ENCODE data around the gene IL6ST. TPM values are rescaled to one million over a fixed set of nuclear protein-coding genes. Genes with fewer than 3 reads are reported as not detected.
"Not testable (repeated sequence)": the region's sequence is repeated elsewhere in the genome, so short reads cannot be mapped to it uniquely, and the experiment has no call there.

Gene IL6ST
- 100 to 1,000 TPM; 186 to 228 TPM for total RNA-seq

DNA sequence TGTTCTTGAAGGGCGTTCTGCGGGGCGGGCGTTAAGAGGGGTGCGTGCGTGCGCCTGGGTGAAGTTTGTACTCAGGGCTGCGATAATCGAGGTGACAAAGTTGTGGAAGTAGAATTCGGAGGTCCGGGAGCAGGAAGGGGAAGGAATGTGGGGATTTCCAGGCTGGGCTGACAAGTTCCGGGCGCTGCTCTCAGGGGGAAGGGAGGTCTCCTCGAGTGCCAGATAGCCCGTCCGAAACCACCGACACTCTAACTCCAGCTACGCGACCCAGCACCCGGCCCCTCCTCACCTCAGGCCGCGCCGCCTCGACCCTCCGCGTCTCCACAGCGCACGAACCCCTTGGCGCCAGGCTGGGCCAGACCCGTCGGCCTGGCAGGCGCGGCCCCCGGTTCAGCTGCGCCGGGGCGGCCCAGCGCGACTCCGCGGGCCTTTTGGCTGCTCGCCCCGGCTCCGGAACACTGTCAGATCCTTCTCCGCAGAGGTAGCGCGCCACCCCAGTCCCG, at the start of gene IL6ST:
Gene IL6ST, minus strand, starts transcription at position 469 of the 503 bp plus-strand sequence. CDS start 18,685 bp downstream, outside the sequence.
- peak; percentile 51 for DNase-seq (ENCODE audit: low spot score)
- intact Hi-C loops (cut with DNase I): loop anchor here (10.0 kb wide), 1 partner anchor 1180 kb away; the partner anchor contains the start of gene GPBP1
- Histone ChIP-seq H3K27ac (peak within 1 kb of the TSS; percentile 98 to 99), H3K27me3 (replicated peaks; ENCODE audit: insufficient read depth) (no peaks in the 10 kb centered on the region), H3K9me3 (no peaks in the 10 kb centered on the region), H3K36me3 (no peaks in the 10 kb centered on the region), H3K4me3 (peak within 1 kb of the TSS; percentile 64 to 94), H3K4me1 (replicated peaks) (peaks cover 6% of the 10 kb centered on the region)
- TF ChIP-seq POLR2AphosphoS5 (IDR thresholded peaks at IDR 0.05) (no peak), POLR2A (IDR thresholded peaks at IDR 0.05) (no peak)
- TF ChIP-seq, protein P1, sequence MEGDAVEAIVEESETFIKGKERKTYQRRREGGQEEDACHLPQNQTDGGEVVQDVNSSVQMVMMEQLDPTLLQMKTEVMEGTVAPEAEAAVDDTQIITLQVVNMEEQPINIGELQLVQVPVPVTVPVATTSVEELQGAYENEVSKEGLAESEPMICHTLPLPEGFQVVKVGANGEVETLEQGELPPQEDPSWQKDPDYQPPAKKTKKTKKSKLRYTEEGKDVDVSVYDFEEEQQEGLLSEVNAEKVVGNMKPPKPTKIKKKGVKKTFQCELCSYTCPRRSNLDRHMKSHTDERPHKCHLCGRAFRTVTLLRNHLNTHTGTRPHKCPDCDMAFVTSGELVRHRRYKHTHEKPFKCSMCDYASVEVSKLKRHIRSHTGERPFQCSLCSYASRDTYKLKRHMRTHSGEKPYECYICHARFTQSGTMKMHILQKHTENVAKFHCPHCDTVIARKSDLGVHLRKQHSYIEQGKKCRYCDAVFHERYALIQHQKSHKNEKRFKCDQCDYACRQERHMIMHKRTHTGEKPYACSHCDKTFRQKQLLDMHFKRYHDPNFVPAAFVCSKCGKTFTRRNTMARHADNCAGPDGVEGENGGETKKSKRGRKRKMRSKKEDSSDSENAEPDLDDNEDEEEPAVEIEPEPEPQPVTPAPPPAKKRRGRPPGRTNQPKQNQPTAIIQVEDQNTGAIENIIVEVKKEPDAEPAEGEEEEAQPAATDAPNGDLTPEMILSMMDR (IDR thresholded peaks at IDR 0.05): no peak
- WGBS: 1% methylated on average over 48 of the region's 48 CpGs

DNA sequence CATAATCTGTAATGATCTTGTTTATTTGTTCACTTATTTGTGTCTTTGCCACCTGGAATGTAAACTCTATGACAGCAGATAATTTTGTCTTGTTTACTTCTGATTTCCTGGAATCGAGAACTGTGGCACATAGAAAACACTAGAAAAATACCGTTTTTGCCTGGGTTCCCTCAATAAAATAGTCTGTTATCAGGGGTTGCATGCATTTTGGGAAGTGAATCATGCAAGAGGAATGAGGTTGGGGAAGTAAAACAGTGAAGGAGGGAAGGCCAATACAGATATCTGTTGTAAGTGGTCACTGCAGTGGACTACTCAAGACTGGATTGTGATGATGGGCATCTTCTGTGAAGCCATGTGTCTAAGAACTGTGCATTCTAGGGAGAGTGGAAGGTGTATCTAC, 45.2 kb upstream of the IL6ST start:
- WGBS: 62% methylated on average over 2 of the region's 2 CpGs

DNA sequence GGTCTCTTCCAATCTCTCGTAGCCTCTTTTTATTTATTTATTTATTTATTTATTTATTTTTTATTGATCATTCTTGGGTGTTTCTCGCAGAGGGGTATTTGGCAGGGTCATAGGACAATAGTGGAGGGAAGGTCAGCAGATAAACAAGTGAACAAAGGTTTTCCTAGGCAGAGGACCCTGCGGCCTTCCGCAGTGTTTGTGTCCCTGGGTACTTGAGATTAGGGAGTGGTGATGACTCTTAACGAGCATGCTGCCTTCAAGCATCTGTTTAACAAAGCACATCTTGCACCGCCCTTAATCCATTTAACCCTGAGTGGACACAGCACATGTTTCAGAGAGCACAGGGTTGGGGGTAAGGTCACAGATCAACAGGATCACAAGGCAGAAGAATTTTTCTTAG, 43.4 kb upstream of the IL6ST start:
- DNase-seq (ENCODE audit: low spot score): not testable (repeated sequence)
- 80% methylated on average over 5 of the region's 6 CpGs for WGBS

More for the DNA sequence above, 45.2 kb upstream of the IL6ST start:
- Histone ChIP-seq H3K27ac (no peak overlapping the region), H3K27me3 (replicated peaks; ENCODE audit: insufficient read depth) (no peaks in the 10 kb centered on the region), H3K4me1 (replicated peaks) (no peaks in the 10 kb centered on the region), H3K4me3 (no peak overlapping the region), H3K36me3 (no peaks in the 10 kb centered on the region), H3K9me3 (no peaks in the 10 kb centered on the region)
- DNase-seq (ENCODE audit: low spot score): no peak
- TF ChIP-seq, protein P1 (IDR thresholded peaks at IDR 0.05): no peak
- TF ChIP-seq POLR2A (IDR thresholded peaks at IDR 0.05) (no peak), POLR2AphosphoS5 (IDR thresholded peaks at IDR 0.05) (no peak)
- intact Hi-C loops (cut with DNase I): no loop called here

DNA sequence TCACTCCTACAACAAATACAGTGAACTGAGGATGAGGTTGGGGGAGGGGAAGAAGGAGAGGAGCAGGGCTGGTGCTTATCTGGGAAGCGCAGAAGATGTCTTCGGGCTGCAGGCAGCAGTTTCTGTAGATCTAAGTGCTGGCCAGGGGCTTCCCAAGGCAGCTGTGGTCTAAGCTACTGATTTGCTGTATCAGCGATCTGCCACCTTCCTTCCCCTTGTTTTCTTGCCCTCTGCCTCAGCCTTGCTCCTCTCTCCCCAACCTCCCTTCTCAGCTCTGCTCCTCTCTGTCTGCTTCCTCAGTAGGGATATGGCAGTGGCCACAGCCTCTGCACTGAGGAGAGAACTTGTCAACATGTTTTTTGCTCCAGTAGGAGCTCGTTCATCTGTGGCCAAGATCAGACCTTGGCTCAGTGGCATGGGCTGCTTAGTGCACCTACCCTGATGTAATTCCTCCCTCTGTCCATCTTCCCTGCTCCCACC, 42.8 kb upstream of the IL6ST start:
- Histone ChIP-seq H3K4me1 (replicated peaks) (no peaks in the 10 kb centered on the region), H3K36me3 (no peaks in the 10 kb centered on the region), H3K27me3 (replicated peaks; ENCODE audit: insufficient read depth) (no peaks in the 10 kb centered on the region), H3K4me3 (no peak overlapping the region), H3K27ac (no peak overlapping the region), H3K9me3 (no peaks in the 10 kb centered on the region)
- WGBS: 53% methylated on average over 4 of the region's 4 CpGs
- DNase-seq (ENCODE audit: low spot score): no peak
- TF ChIP-seq, protein P1 (IDR thresholded peaks at IDR 0.05): no peak
- TF ChIP-seq POLR2AphosphoS5 (IDR thresholded peaks at IDR 0.05) (no peak), POLR2A (IDR thresholded peaks at IDR 0.05) (no peak)
- intact Hi-C loops (cut with DNase I): no loop called here

More for the DNA sequence above, 43.4 kb upstream of the IL6ST start:
- H3K36me3 ChIP-seq; intact Hi-C loops (cut with DNase I); H3K9me3 ChIP-seq; H3K27me3 ChIP-seq (replicated peaks; ENCODE audit: insufficient read depth); H3K4me1 ChIP-seq (replicated peaks); H3K4me3 ChIP-seq; H3K27ac ChIP-seq: not testable (repeated sequence)

DNA sequence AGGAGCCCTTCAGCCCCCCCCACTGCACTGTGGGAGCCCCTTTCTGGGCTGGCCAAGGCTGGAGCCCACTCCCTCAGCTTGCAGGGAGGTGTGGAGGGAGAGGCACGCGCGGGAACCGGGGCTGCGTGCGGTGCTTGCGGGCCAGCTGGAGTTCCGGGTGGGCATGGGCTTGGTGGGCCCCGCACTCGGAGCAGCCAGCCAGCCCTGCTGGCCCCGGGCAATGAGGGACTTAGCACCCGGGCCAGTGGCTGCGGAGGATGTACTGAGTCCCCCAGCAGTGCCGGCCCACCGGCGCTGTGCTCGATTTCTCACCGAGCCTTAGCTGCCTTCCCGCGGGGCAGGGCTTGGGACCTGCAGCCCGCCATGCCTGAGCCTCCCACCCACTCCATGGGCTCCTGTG, 40.6 kb upstream of the IL6ST start:
- H3K4me1 ChIP-seq (replicated peaks); H3K36me3 ChIP-seq; H3K27ac ChIP-seq; H3K4me3 ChIP-seq; H3K27me3 ChIP-seq (replicated peaks; ENCODE audit: insufficient read depth); intact Hi-C loops (cut with DNase I); H3K9me3 ChIP-seq; DNase-seq (ENCODE audit: low spot score): not testable (repeated sequence)
- WGBS: 100% methylated on average over 6 of the region's 21 CpGs

All from prostate gland (tissue), 2 donors.